MM.1S (cell line): ENCODE data around the gene CALU.

Experiments
- DNase-seq: peaks from one replicate; pipeline ENCODE4 v3.0.0-alpha.2; 2015
- H2AFZ ChIP-seq: fragments of 300-600 bp; sonication (generic); 2 replicates; pipeline ENCODE4 v1.6.0; 2016; ENCODE audit warnings: antibody characterized with exemption, low read length
- H3F3A ChIP-seq: fragments of 300-600 bp; sonication (generic); 2 replicates; pipeline ENCODE4 v1.6.1; 2016; ENCODE audit warnings: mild to moderate bottlenecking, antibody characterized with exemption, low read length, moderate library complexity, mixed read lengths; ENCODE audit not compliant: insufficient read depth
- H3K27ac ChIP-seq: fragments of 300-600 bp; sonication (generic); 2 replicates; pipeline ENCODE4 v1.5.1; 2016; ENCODE audit warnings: mild to moderate bottlenecking, low read length
- H3K27me3 ChIP-seq: fragments of 300-600 bp; sonication (generic); replicated peaks from 2 replicates; pipeline ENCODE4 v1.6.0; 2016; ENCODE audit warnings: low read length; ENCODE audit not compliant: insufficient read depth
- H3K36me3 ChIP-seq: fragments of 300-600 bp; sonication (generic); replicated peaks from 2 replicates; pipeline ENCODE4 v1.6.1; 2016; ENCODE audit warnings: mild to moderate bottlenecking, low read length, mixed read lengths; ENCODE audit not compliant: insufficient read depth
- H3K4me1 ChIP-seq: fragments of 300-600 bp; sonication (generic); 2 replicates; pipeline ENCODE4 v1.6.1; 2016; ENCODE audit warnings: low read length, mixed read lengths
- H3K4me2 ChIP-seq: fragments of 300-600 bp; sonication (generic); 2 replicates; pipeline ENCODE4 v1.6.0; 2016; ENCODE audit warnings: low read depth, low read length
- H3K4me3 ChIP-seq: fragments of 300-600 bp; sonication (generic); 2 replicates; pipeline ENCODE4 v1.5.1; 2016; ENCODE audit warnings: low read length, mixed read lengths
- H3K79me2 ChIP-seq: fragments of 300-600 bp; sonication (generic); 2 replicates; pipeline ENCODE4 v1.6.1; 2016; ENCODE audit warnings: mixed run types, low read length, mixed read lengths
- H3K9ac ChIP-seq: fragments of 300-600 bp; sonication (generic); 2 replicates; pipeline ENCODE4 v1.6.1; 2016; ENCODE audit warnings: low read length, mixed read lengths
- H3K9me2 ChIP-seq: fragments of 300-600 bp; sonication (generic); replicated peaks from 2 replicates; pipeline ENCODE4 v1.6.1; 2016; ENCODE audit warnings: mild to moderate bottlenecking, low read length, mixed read lengths; ENCODE audit not compliant: insufficient read depth
- H3K9me3 ChIP-seq: fragments of 300-600 bp; sonication (generic); replicated peaks from 2 replicates; pipeline ENCODE4 v1.6.1; 2016; ENCODE audit warnings: mild to moderate bottlenecking, low read length, mixed read lengths; ENCODE audit not compliant: insufficient read depth
- H4K20me1 ChIP-seq: fragments of 300-600 bp; sonication (generic); 2 replicates; pipeline ENCODE4 v1.6.1; 2016; ENCODE audit warnings: mild to moderate bottlenecking, low read length, moderate library complexity, mixed read lengths; ENCODE audit not compliant: insufficient read depth
- EZH2 ChIP-seq: fragments of 300-600 bp; sonication (generic); optimal IDR thresholded peaks from 2 replicates; pipeline ENCODE3; 2017; ENCODE audit warnings: low read depth, mild to moderate bottlenecking, antibody characterized with exemption, low read length, mixed read lengths
- EZH2phosphoT487 ChIP-seq: fragments of 300-600 bp; sonication (generic); IDR thresholded peaks from 2 replicates; pipeline ENCODE4 v1.6.1; 2018; ENCODE audit warnings: antibody characterized with exemption, low read length
- TF ChIP-seq, protein P1 (sequence below): fragments of 300-600 bp; sonication (generic); IDR thresholded peaks from 2 replicates; pipeline ENCODE4 v1.5.1; 2016; ENCODE audit warnings: antibody characterized with exemption, low read length, mixed read lengths

CALU gene

DNA sequence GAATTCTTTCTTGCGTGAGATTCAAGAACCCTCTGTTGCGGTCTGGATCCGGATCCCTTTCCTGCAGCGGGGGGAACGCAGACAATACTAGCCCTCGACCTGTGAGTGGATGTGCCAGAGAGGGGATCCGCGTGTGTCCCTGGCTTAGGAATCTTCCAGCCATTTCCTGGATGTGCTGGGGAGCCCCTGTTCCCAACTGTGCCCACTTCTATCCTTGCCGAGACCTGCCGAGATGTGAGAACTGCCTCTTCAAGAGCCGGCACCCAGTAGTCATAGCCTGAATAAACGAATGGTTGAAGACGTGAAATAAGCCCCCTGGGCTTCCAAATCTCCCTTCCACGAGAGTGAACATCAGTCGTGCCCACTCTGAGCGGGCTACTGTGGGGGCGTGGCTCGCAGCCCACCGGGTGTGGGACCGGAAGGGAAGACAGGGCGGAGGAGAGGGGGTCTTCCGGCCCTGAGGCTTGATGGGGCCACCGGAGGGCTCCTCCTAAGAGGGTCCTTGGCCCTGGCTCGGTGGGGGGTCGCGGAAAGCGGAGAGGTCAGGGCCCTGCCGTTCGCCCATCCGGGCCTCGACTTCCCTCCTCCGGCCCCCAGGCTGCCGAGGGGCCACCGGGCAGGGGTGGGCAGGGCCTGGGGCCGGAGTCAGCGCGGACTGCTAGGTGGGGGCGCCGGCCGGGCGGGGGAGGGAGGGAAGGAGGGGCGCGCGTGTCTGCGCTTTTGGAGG is 51.3 kb downstream of the CALU start:
- Histone ChIP-seq H3F3A (no peaks in the 10 kb centered on the region), H3K9me3 (no peaks in the 10 kb centered on the region), H3K4me1 (no peaks in the 10 kb centered on the region), H3K79me2 (no peaks in the 10 kb centered on the region), H4K20me1 (no peaks in the 10 kb centered on the region), H3K4me2 (peak overlapping the region; percentile 72), H3K9ac (peak overlapping the region; percentile 52; the same call in 1 of the 2 replicates), H2AFZ (peak overlapping the region; percentile 93), H3K27me3 (peaks cover 22% of the 10 kb centered on the region), H3K36me3 (no peaks in the 10 kb centered on the region), H3K9me2 (no peaks in the 10 kb centered on the region), H3K4me3 (peak overlapping the region; percentile 84), H3K27ac (no peak overlapping the region)
- TF ChIP-seq, protein P1, sequence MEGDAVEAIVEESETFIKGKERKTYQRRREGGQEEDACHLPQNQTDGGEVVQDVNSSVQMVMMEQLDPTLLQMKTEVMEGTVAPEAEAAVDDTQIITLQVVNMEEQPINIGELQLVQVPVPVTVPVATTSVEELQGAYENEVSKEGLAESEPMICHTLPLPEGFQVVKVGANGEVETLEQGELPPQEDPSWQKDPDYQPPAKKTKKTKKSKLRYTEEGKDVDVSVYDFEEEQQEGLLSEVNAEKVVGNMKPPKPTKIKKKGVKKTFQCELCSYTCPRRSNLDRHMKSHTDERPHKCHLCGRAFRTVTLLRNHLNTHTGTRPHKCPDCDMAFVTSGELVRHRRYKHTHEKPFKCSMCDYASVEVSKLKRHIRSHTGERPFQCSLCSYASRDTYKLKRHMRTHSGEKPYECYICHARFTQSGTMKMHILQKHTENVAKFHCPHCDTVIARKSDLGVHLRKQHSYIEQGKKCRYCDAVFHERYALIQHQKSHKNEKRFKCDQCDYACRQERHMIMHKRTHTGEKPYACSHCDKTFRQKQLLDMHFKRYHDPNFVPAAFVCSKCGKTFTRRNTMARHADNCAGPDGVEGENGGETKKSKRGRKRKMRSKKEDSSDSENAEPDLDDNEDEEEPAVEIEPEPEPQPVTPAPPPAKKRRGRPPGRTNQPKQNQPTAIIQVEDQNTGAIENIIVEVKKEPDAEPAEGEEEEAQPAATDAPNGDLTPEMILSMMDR = no peak
- DNase-seq = no peak

DNA sequence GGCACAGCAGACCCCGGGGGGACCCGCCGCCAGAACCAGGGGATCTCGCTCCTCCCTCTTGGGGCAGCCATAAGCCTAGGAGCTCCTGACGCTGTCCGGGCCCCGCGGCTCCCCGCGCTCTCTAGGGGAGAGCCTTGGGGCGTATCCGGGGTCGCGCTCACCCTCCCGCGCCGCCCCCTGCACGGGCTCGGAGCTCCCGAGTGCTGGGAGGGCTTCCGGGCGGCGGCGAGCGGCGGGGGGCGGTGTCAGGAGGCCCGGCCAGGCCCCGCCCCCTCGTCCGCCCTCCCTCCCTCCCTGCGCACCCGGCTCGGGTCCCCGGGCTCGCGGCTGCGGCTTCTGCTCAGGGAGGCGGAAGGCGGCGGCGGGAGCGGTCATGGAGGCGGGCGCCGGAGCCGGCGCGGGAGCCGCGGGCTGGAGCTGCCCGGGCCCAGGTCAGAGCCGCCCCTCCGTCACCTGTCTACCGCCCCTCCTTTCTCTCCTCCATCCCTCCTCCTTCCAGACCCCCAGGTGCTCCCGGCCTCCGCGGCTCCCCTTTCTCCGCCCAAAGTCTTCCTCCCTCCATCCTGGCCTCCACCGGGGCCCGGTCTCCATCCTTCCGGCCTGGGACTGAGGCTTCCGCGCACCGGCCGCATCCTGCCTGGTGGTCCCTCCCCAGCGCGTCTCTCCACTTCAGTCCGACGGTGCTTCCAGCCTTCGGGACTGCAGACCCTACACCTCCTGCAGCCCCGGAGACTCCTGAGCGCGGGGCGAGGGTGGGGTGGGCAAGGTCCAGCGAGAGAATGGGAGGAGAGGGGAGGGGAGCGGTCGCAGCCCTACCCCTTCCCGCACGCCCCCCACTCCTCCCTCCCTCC is 52.2 kb downstream of the CALU start, which contains the start of gene CCDC136:
TSS of gene CCDC136 (plus strand) at position 848 of the 851 bp plus-strand sequence. CDS start 444 bp downstream, outside the sequence.
- Histone ChIP-seq H3K4me3 (peak within 1 kb of the TSS; percentile 84), H3K27me3 (peaks cover 22% of the 10 kb centered on the region), H2AFZ (peak within 1 kb of the TSS; percentile 94), H3F3A (no peaks in the 10 kb centered on the region), H3K27ac (no peak within 1 kb of the TSS), H3K36me3 (no peaks in the 10 kb centered on the region), H3K4me2 (peak within 1 kb of the TSS; percentile 99), H3K4me1 (no peaks in the 10 kb centered on the region), H3K79me2 (no peaks in the 10 kb centered on the region), H3K9ac (peak within 1 kb of the TSS; percentile 52; the same call in 1 of the 2 replicates), H3K9me2 (no peaks in the 10 kb centered on the region), H3K9me3 (no peaks in the 10 kb centered on the region), H4K20me1 (no peaks in the 10 kb centered on the region)
- TF ChIP-seq EZH2 (no peak), EZH2phosphoT487 (no peak)
- TF ChIP-seq, protein P1 = no peak
- DNase-seq = peak; percentile 83

DNA sequence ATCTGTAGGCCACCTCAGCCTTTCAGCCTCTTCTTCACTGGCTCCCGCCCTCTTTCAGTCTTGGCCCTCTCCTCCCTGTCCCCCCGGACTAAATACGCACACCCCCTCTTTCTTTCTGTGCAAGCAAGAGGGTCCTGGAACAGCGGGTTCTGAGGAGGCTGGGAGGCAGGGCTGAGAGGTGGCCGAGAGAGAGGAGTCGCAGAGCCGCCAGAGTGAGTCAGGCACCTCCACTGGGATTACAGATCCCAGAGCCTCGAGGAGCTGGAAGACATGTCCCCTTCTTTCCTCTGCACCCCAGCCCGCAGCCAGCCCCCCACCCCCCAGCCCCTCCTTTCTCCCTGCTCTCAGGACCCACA is 52.8 kb downstream of the CALU start:
- H3K4me1 ChIP-seq = no peaks in the 10 kb centered on the region
- no peak overlapping the region for H3K27ac ChIP-seq
- no peak for DNase-seq
- peak overlapping the region; percentile 94 for H2AFZ ChIP-seq
- no peaks in the 10 kb centered on the region for H4K20me1 ChIP-seq
- H3K9me2 ChIP-seq = no peaks in the 10 kb centered on the region
- no peaks in the 10 kb centered on the region for H3K9me3 ChIP-seq
- H3K27me3 ChIP-seq = peaks cover 22% of the 10 kb centered on the region
- H3F3A ChIP-seq = no peaks in the 10 kb centered on the region
- no peaks in the 10 kb centered on the region for H3K36me3 ChIP-seq
- peak overlapping the region; percentile 99 for H3K4me2 ChIP-seq
- H3K9ac ChIP-seq = peak overlapping the region; percentile 51; the same call in 1 of the 2 replicates
- peak overlapping the region; percentile 84 for H3K4me3 ChIP-seq
- no peaks in the 10 kb centered on the region for H3K79me2 ChIP-seq
- TF ChIP-seq, protein P1 = no peak
- no peak for TF ChIP-seq EZH2phosphoT487
- no peak for TF ChIP-seq EZH2
